ENCODE measurements around the gene LSM7. TPM values are rescaled to one million over a fixed set of nuclear protein-coding genes. Genes with fewer than 3 reads are reported as not detected.

Gene LSM7
- total RNA-seq, 1 experiment from 2014 or later, result 152 TPM

DNA sequence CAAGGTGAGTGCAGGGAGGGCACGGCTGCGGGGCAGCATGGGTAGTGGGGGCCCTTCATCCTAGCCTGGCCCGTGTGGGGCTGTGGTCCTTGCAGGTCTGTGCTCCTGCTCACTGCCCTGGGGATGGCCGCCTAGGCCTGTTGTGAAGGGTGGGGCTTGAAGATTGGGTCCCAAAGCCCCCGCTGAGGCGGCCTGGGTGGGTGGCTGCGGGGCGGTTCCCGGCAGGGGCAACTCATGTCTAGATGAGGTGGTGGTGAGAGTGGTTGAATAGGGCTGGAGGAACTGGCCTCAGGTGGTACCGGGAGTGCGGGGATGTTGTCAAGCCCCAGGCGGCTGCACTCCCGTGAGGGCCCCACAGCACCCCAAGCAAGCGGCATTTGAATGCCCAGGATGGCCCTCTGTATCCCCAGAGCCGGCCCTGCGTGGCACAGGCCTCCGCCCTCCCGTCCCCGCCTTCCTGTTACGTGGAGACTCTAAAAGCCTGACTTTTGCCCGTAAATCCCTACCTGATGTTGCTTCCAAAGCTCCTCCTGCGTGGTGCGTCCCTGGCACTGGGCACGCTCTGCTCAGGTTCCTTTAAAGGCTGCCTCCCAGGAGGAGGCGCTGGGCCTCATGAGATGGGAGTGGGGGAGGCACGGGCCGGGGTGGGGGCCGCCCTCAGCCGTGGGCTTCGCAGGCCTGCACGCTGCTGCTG lies 15.1 kb upstream of the LSM7 start:
- Histone ChIP-seq H3K27ac (ENCODE audit: low read depth, low read length, poor library complexity, severe bottlenecking) (no peak overlapping the region), H3K4me3 (ENCODE audit: low read depth, low read length, poor library complexity, severe bottlenecking) (no peak overlapping the region), H3K27me3 (replicated peaks; ENCODE audit: insufficient read depth, low read depth, low read length, poor library complexity) (no peaks in the 10 kb centered on the region), H3K9me3 (ENCODE audit: low read depth, low read length, poor library complexity, severe bottlenecking) (no peaks in the 10 kb centered on the region), H3K4me1 (ENCODE audit: insufficient read depth, low read length, poor library complexity, severe bottlenecking) (no peaks in the 10 kb centered on the region), H3K36me3 (ENCODE audit: insufficient read depth, low read length, poor library complexity, severe bottlenecking) (peaks cover 5% of the 10 kb centered on the region)
- ChIA-PET CTCF (no interaction called here), POLR2A (ENCODE audit: low non-redundant PET) (no interaction called here)
- BruUV-seq (replicated peaks), result no TSS peak
- DNase-seq (ENCODE audit: low spot score), result no peak
- intact Hi-C loops (cut with micrococcal nuclease; ENCODE audit: unreplicated experiment), result no loop called here
- TF ChIP-seq EZH2 (IDR thresholded peaks at IDR 0.05; ENCODE audit: borderline replicate concordance, low read depth, low read length, poor library complexity, severe bottlenecking), result no peak
- TF ChIP-seq, protein P1, sequence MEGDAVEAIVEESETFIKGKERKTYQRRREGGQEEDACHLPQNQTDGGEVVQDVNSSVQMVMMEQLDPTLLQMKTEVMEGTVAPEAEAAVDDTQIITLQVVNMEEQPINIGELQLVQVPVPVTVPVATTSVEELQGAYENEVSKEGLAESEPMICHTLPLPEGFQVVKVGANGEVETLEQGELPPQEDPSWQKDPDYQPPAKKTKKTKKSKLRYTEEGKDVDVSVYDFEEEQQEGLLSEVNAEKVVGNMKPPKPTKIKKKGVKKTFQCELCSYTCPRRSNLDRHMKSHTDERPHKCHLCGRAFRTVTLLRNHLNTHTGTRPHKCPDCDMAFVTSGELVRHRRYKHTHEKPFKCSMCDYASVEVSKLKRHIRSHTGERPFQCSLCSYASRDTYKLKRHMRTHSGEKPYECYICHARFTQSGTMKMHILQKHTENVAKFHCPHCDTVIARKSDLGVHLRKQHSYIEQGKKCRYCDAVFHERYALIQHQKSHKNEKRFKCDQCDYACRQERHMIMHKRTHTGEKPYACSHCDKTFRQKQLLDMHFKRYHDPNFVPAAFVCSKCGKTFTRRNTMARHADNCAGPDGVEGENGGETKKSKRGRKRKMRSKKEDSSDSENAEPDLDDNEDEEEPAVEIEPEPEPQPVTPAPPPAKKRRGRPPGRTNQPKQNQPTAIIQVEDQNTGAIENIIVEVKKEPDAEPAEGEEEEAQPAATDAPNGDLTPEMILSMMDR (conservative IDR thresholded peaks at IDR 0.05; ENCODE audit: low read depth, low read length), result no peak

DNA sequence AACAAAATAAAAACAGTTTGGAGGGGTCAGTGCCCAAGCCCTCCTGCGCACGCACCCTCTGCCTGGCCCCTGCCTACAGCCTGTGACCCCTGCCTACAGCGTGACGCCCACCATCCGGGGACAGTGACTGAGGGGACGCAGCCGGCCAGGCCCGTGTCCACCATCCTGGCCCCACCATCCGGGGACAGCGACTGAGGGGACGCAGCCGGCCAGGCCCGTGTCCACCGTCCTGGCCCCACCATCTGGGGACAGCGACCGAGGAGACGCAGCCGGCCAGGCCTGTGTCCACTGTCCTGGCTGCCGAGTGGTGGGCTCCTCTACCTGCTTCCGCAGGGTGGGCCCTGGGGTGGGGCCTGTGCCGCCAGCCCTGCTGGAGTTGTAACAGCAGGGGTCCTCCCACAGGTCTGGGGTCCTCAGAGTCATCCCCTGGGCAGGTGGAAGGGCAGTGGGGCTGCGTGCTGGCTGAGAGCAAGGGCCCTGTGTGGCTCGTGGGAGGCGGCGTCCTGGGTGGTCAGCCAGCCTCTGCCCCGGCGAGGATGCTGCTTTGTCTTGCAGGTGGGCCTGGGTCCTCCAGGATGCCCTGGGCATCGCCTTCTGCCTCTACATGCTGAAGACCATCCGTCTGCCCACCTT lies 14.4 kb upstream of the LSM7 start:
- no peak overlapping the region for H3K27ac ChIP-seq (ENCODE audit: low read depth, low read length, poor library complexity, severe bottlenecking)
- no peak for DNase-seq (ENCODE audit: low spot score)
- intact Hi-C loops (cut with micrococcal nuclease; ENCODE audit: unreplicated experiment), result no loop called here
- no peak overlapping the region for H3K4me3 ChIP-seq (ENCODE audit: low read depth, low read length, poor library complexity, severe bottlenecking)
- no peaks in the 10 kb centered on the region for H3K9me3 ChIP-seq (ENCODE audit: low read depth, low read length, poor library complexity, severe bottlenecking)
- H3K36me3 ChIP-seq (ENCODE audit: insufficient read depth, low read length, poor library complexity, severe bottlenecking), result peaks cover 5% of the 10 kb centered on the region
- no peaks in the 10 kb centered on the region for H3K4me1 ChIP-seq (ENCODE audit: insufficient read depth, low read length, poor library complexity, severe bottlenecking)
- POLR2A ChIA-PET (ENCODE audit: low non-redundant PET), result no interaction called here
- no peaks in the 10 kb centered on the region for H3K27me3 ChIP-seq (replicated peaks; ENCODE audit: insufficient read depth, low read depth, low read length, poor library complexity)
- TF ChIP-seq, protein P1 (conservative IDR thresholded peaks at IDR 0.05; ENCODE audit: low read depth, low read length), result no peak
- TF ChIP-seq EZH2 (IDR thresholded peaks at IDR 0.05; ENCODE audit: borderline replicate concordance, low read depth, low read length, poor library complexity, severe bottlenecking), result no peak
- BruUV-seq (replicated peaks), result no TSS peak
- CTCF ChIA-PET, result no interaction called here

DNA sequence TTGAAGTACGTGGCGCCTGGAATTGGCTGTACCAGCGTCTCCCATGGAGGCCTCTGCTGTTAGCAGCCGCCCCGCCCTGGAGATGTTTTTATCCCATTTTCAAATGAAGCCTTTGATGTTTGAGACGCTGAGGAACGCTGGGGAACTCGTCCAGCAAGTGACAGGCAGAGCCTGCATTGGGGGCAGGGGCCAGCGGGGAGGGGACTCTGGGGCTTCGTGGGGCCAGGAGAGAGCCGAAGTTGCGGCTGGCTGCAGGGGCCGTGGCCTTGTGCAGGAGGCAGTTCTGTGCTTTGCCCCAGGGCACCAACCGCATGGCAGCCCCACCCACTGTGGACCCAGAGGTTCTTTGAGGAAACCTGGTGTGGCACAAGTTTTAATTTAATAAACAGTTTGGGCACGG lies 13.6 kb upstream of the LSM7 start:
- Histone ChIP-seq H3K4me3 (ENCODE audit: low read depth, low read length, poor library complexity, severe bottlenecking) (no peak overlapping the region), H3K9me3 (ENCODE audit: low read depth, low read length, poor library complexity, severe bottlenecking) (no peaks in the 10 kb centered on the region), H3K36me3 (ENCODE audit: insufficient read depth, low read length, poor library complexity, severe bottlenecking) (peaks cover 5% of the 10 kb centered on the region), H3K4me1 (ENCODE audit: insufficient read depth, low read length, poor library complexity, severe bottlenecking) (no peaks in the 10 kb centered on the region), H3K27ac (ENCODE audit: low read depth, low read length, poor library complexity, severe bottlenecking) (no peak overlapping the region), H3K27me3 (replicated peaks; ENCODE audit: insufficient read depth, low read depth, low read length, poor library complexity) (no peaks in the 10 kb centered on the region)
- no peak for TF ChIP-seq EZH2 (IDR thresholded peaks at IDR 0.05; ENCODE audit: borderline replicate concordance, low read depth, low read length, poor library complexity, severe bottlenecking)
- TF ChIP-seq, protein P1 (conservative IDR thresholded peaks at IDR 0.05; ENCODE audit: low read depth, low read length), result no peak
- intact Hi-C loops (cut with micrococcal nuclease; ENCODE audit: unreplicated experiment), result no loop called here
- BruUV-seq (replicated peaks), result TSS peak; percentile 25
- ChIA-PET POLR2A (ENCODE audit: low non-redundant PET) (no interaction called here), CTCF (no interaction called here)
- no peak for DNase-seq (ENCODE audit: low spot score)
